SK-N-SH (cell line): ENCODE results near the gene KRT37. TPM values are rescaled to one million over a fixed set of nuclear protein-coding genes. Genes with fewer than 3 reads are reported as not detected.

Experiments used
- CTCF ChIA-PET: fragments of 300-600, 350-600 bp; formaldehyde crosslinking; extraction: SDS; loops from one replicate; lab custom pipeline; 2021; lab: Yijun Ruan, JAX
- POLR2A ChIA-PET: fragments of 350-600 bp; sonication (Branson Sonifier 250); formaldehyde crosslinking; extraction: SDS; loops from one replicate; lab custom pipeline; 2020; ENCODE audit warnings: antibody characterized with exemption, inconsistent platforms; lab: Yijun Ruan, JAX
- DNase-seq: peaks from one replicate; pipeline ENCODE4 v3.0.0; 2012
- H2AFZ ChIP-seq: fragments of 200-600 bp; sonication (generic); 2 replicates; pipeline ENCODE4 v1.8.1; 2016; ENCODE audit warnings: antibody characterized with exemption, mild to moderate bottlenecking, low read depth
- H3F3A ChIP-seq: fragments of 200-600 bp; sonication (generic); replicated peaks from 2 replicates; pipeline ENCODE3; 2016; ENCODE audit warnings: antibody characterized with exemption, mild to moderate bottlenecking; ENCODE audit not compliant: insufficient read depth
- H3K27ac ChIP-seq, 2 experiments: fragments of 200-500 bp in 1 of 2; fragments of 200-600 bp in 1 of 2; sonication (Bioruptor generic) in 1 of 2; sonication (generic), shearing (Covaris generic) in 1 of 2; 2 replicates each; pipeline versions ENCODE4 v1.5.1 to v1.6.1; 2014 to 2016; ENCODE audit warnings: low read depth in 2 of 2, inconsistent platforms in 1 of 2, low read length in 1 of 2, mild to moderate bottlenecking in 1 of 2, mixed read lengths in 1 of 2
- H3K27me3 ChIP-seq: fragments of 200-600 bp; sonication (generic), shearing (Covaris generic); 2 replicates; pipeline ENCODE4 v1.6.1; 2016; ENCODE audit warnings: mixed run types; ENCODE audit not compliant: insufficient read depth
- H3K36me3 ChIP-seq, 2 experiments: fragments of 200-500 bp in 1 of 2; fragments of 200-600 bp in 1 of 2; sonication (Bioruptor generic) in 1 of 2; sonication (generic) in 1 of 2; replicated peaks in 1 of 2; 2 replicates each; pipeline versions ENCODE3 to v1.5.1; 2014 to 2016; ENCODE audit warnings: low read length in 1 of 2, mild to moderate bottlenecking in 1 of 2; ENCODE audit not compliant: insufficient read depth in 2 of 2, control insufficient read depth in 1 of 2
- H3K4me1 ChIP-seq, 2 experiments: fragments of 200-500 bp in 1 of 2; fragments of 200-600 bp in 1 of 2; sonication (Bioruptor generic) in 1 of 2; sonication (generic), shearing (Covaris generic) in 1 of 2; 2 replicates each; pipeline versions ENCODE4 v1.5.1 to v1.6.1; 2014 to 2016; ENCODE audit warnings: low read depth in 1 of 2, low read length in 1 of 2, mixed run types in 1 of 2; ENCODE audit not compliant: insufficient read depth in 2 of 2, control insufficient read depth in 1 of 2
- H3K4me2 ChIP-seq: fragments of 200-600 bp; sonication (generic), shearing (Covaris generic); 2 replicates; pipeline ENCODE4 v1.6.1; 2017; ENCODE audit warnings: mixed run types
- H3K4me3 ChIP-seq, 2 experiments: fragments of 200-500 bp in 1 of 2; fragments of 200-600 bp in 1 of 2; sonication (Bioruptor generic) in 1 of 2; sonication (generic), shearing (Covaris generic) in 1 of 2; 2 replicates each; pipeline versions ENCODE4 v1.5.1 to v1.8.1; 2014 to 2016; ENCODE audit warnings: low read depth in 2 of 2, inconsistent platforms in 1 of 2, low read length in 1 of 2, mild to moderate bottlenecking in 1 of 2, mixed read lengths in 1 of 2, moderate library complexity in 1 of 2
- H3K79me2 ChIP-seq: fragments of 200-600 bp; sonication (generic); 2 replicates; pipeline ENCODE4 v1.8.1; 2017; ENCODE audit warnings: mild to moderate bottlenecking; ENCODE audit not compliant: insufficient read depth
- H3K9ac ChIP-seq: fragments of 200-600 bp; sonication (generic); 2 replicates; pipeline ENCODE4 v1.6.1; 2017; ENCODE audit warnings: mixed run types
- H3K9me2 ChIP-seq: fragments of 200-600 bp; sonication (generic); 2 replicates; pipeline ENCODE4 v1.6.1; 2017; ENCODE audit warnings: mixed run types
- H3K9me3 ChIP-seq: fragments of 200-600 bp; sonication (generic); 2 replicates; pipeline ENCODE4 v1.6.1; 2017; ENCODE audit warnings: mixed run types, mild to moderate bottlenecking, moderate library complexity
- H4K20me1 ChIP-seq: fragments of 200-600 bp; sonication (generic); 2 replicates; pipeline ENCODE4 v1.6.1; 2017; ENCODE audit warnings: mild to moderate bottlenecking, mixed run types; ENCODE audit not compliant: insufficient read depth
- CHD2 ChIP-seq: fragments of 150-350 bp; IDR thresholded peaks from 2 replicates; pipeline ENCODE4 v1.6.1; 2018; ENCODE audit warnings: low read length; ENCODE audit not compliant: partially characterized antibody
- EP300 ChIP-seq, 2 experiments: IDR thresholded peaks; 2 replicates each; pipeline versions ENCODE4 v1.4.0 to v1.6.1; 2012; ENCODE audit warnings: borderline replicate concordance in 1 of 2, low read depth in 1 of 2, low read length in 1 of 2
- MAX ChIP-seq: IDR thresholded peaks from 2 replicates; pipeline ENCODE4 v1.4.0; 2012; ENCODE audit warnings: low read depth
- MXI1 ChIP-seq: IDR thresholded peaks from 2 replicates; pipeline ENCODE4 v1.6.1; 2012; ENCODE audit warnings: mild to moderate bottlenecking, low read depth, low read length, improper control_type of control experiment
- PBX3 ChIP-seq: IDR thresholded peaks from 2 replicates; pipeline ENCODE4; 2012
- RCOR1 ChIP-seq: fragments of 150-350 bp; IDR thresholded peaks from 2 replicates; pipeline ENCODE4 v1.6.1; 2017; ENCODE audit warnings: antibody characterized with exemption, low read length
- TAF1 ChIP-seq: IDR thresholded peaks from 2 replicates; pipeline ENCODE4 v1.6.1; 2012; ENCODE audit warnings: low read depth, mild to moderate bottlenecking, low read length, moderate library complexity, borderline replicate concordance
- YY1 ChIP-seq: IDR thresholded peaks from 2 replicates; pipeline ENCODE4 v1.4.0; 2012; ENCODE audit warnings: low read depth, mild to moderate bottlenecking
- ZBTB33 ChIP-seq: IDR thresholded peaks from 2 replicates; pipeline ENCODE4 v1.4.0; 2012; ENCODE audit warnings: low read depth, borderline replicate concordance
- WGBS: methylation state at CpG from one replicate; pipeline ENCODE4 v1.1.6; 2017; ENCODE audit warnings: low lambda C conversion rate; 5-methylcytosine and 5-hydroxymethylcytosine counted together
- polyA plus RNA-seq, 3 experiments: library from polyadenylated mRNA; depleted of rRNA; stranded (reverse); fragments of >200 nt; gene quantifications; 2 replicates each; pipeline ENCODE4 v1.2.3, GENCODE V29; 2012

The KRT37 gene
- polyA plus RNA-seq, 1 of the 3 experiments (the other 2 are of a cell fraction) = not detected

GRCh38 chr17:41393826-41394225 lies 30.6 kb downstream of the KRT37 start:
- Histone ChIP-seq H3K36me3 (no peaks in the 10 kb centered on the region), H3F3A (no peaks in the 10 kb centered on the region), H3K79me2 (no peaks in the 10 kb centered on the region), H3K4me3 (no peak overlapping the region), H3K27me3 (no peaks in the 10 kb centered on the region), H3K9me3 (no peaks in the 10 kb centered on the region), H3K4me1 (peaks cover 0 to 4% of the 10 kb centered on the region in 2 experiments; a peak in 1 of 4 replicates), H4K20me1 (no peaks in the 10 kb centered on the region), H3K27ac (no peak overlapping the region), H3K9ac (no peak overlapping the region), H2AFZ (no peak overlapping the region), H3K9me2 (no peaks in the 10 kb centered on the region), H3K4me2 (no peak overlapping the region)
- WGBS = 74% methylated on average over 8 of the region's 10 CpGs
- CTCF ChIA-PET = interaction anchor here (1.0 kb wide), 1 partner anchor 445 kb away, joined by 3 read pairs; no protein-coding TSS in a partner anchor
- POLR2A ChIA-PET = interaction anchor here (0.6 kb wide), 1 partner anchor 91 kb away, joined by 3 read pairs; no protein-coding TSS in a partner anchor
- TF ChIP-seq MXI1 (no peak), ZBTB33 (no peak), RCOR1 (no peak), YY1 (no peak), PBX3 (no peak), CHD2 (no peak), MAX (no peak)
- DNase-seq = no peak

- TF ChIP-seq MAX (no peak), TAF1 (no peak), CHD2 (no peak), EP300 (IDR thresholded peaks at IDR 0.05; ENCODE audit: borderline replicate concordance in 1 of 2, low read depth in 1 of 2, low read length in 1 of 2) (no peak)
- Histone ChIP-seq H3K4me2 (no peak overlapping the region), H4K20me1 (no peaks in the 10 kb centered on the region), H3K9me3 (no peaks in the 10 kb centered on the region), H3K9me2 (no peaks in the 10 kb centered on the region), H2AFZ (no peak overlapping the region), H3K79me2 (no peaks in the 10 kb centered on the region), H3K27me3 (no peaks in the 10 kb centered on the region), H3K4me1 (peaks cover 0 to 4% of the 10 kb centered on the region in 2 experiments; a peak in 1 of 4 replicates), H3K27ac (no peak overlapping the region), H3K9ac (no peak overlapping the region), H3K36me3 (no peaks in the 10 kb centered on the region), H3F3A (no peaks in the 10 kb centered on the region), H3K4me3 (no peak overlapping the region)
- WGBS = 47% methylated on average over 5 of the region's 5 CpGs
- CTCF ChIA-PET = interaction anchor here (0.8 to 1.0 kb wide), 2 partner anchors 155 to 445 kb away, joined by 3 read pairs; no protein-coding TSS in a partner anchor
- no peak for DNase-seq
- POLR2A ChIA-PET = interaction anchor here (0.6 kb wide), 1 partner anchor 92 kb away, joined by 3 read pairs; no protein-coding TSS in a partner anchor
Observed at GRCh38 chr17:41393294-41393693, 31.1 kb downstream of the KRT37 start.
